CD4-positive, alpha-beta T cell treated with Interleukin-21 for 1 hour (primary cell): Measurements from ENCODE around the gene SEPTIN12.
"Not testable (repeated sequence)": the region's sequence is repeated elsewhere in the genome, so short reads cannot be mapped to it uniquely, and the experiment has no call there.

Experiments used
- DNase-seq: peaks from one replicate; pipeline ENCODE4 v3.0.0-alpha.2; 2020

The SEPTIN12 gene

GRCh38 chr16:4801962-4802658 is 14.0 kb upstream of the SEPTIN12 start, which contains the start of gene ROGDI:
Gene ROGDI (minus strand): TSS chr16:4802633. CDS start chr16:4802571, 62 bp downstream.
- peak; percentile 90 for DNase-seq

DNA sequence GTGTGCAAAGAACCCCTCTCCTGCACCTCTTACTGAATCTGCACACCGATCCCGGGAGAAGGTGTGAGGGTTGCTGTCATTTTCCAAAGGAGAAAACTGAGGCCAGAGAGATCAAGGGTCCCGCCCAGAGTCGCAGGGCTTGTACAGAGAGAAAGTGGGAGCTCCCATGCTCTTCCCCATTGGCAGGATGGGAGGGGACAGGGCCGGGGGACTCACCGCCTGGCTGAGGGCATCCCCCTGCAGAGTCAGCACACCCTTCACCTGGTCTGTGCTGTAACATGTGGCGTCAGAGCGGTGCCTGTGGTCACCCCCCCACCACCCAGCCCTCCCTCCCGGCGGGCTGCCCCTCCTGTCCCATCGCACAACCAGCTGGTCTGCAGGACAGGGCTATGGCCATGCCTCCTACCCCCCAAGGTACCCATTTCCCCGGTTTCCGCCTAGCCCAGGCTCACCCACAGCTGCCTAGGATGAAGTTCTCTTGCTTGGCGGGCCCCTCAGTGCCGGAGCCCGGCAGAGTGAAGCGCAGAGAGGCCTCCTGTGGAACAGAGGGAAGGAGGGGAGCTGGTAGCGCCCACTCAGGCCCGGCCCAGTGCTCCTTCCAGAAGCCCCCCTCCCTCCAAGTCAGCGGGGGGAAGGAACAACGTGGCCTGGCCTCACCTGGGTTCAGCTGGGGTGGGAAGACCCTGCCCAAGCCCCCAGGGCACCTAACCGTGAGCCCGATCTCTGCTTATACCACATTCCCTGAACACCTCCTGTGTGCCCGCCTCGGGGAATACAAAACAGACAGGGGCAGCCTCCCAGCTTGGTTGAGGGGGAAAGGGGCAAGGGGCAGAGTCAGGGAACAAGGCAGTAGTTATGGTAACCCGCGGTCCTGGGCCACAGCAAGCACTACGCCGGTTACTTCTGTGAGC is 13.2 kb upstream of the SEPTIN12 start:
- DNase-seq, result no peak

DNA sequence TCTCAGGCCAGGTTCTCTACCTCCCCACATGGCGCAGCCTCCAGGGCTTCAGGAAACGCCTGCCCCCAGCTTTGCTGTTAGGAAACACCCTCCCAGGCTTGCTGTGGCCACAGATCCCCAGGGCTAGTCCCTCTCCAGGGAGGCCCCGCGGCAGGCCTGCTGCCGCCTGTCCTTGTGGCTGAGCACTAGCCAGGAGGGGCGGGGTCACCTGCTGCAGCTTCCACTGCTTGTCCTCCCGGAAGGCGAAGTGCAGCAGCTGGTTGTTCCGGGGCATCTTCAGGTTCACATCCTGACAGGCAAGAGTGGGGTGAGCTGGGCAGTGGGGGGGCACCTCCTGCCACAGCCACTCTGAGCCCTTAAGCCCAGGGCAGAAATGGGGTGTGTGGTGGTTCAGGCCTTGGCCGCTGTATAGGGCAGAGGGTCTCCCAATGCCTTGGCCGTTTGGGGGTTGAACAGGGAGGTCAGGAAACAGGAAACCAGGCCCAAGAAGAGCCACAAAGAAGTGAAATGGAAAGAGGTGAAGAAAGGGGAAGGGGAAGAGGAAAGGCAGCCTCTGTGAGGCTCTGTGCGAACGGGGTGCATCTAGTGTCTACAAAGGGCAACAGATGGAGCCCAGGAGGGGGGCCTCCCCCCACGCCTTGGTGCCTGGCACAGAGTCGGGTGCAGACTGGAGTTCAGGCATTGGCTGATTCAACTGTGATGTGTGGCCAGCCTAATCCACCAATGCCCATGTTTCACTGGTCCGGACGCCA is 12.3 kb upstream of the SEPTIN12 start:
- DNase-seq, result no peak

DNA sequence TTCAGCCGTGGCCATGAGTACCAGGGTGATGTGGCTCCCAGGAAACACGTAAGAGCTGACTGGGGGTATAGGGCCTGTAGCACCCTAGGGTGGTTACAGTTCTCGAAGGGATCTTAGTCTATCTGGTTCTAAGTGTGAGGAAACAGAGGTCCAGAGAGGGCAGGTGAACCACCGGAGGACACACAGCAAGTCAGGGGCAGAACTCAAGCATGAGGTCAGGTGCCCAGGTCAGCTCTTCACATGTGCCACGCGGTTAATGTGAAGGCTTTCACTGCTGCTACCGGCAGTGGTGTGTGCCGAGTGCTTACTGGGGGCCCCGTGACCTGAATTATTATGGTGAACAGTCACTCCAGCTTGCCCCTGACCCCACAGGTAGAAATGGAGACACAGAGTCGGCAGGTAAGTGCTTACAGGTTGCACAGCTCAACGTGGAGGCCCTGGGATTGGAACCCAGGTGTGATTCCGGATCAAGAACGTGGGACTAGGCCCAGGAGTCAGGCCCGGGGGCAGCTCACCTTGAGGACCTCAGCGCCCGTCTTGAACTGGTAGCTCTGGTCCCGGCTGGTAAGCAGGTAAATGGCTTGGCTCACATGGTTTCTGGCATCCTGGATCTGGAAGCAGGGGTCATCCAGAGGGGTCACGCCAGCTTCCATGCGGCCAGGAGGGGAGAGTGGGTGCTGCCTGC is 11.2 kb upstream of the SEPTIN12 start:
- no peak for DNase-seq

DNA sequence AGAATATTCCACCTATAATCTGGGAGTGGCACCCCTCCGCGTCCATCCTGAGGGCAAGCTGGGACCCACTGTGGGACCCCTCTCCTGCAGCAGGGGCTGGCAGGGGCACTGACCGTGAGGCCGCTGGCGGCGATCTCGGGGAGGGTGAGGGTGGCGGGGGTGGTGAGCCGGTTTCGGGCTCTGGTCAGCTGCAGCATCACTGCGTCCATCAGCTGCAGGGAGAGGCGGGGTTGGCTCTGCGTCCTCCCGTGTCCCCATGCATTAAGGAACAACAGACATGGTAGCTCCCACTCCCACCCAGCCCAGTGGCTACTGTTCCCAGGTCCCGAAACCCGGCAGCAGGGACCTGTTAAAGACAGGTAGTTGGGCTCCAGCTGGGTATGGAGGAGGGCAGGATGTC is 10.3 kb upstream of the SEPTIN12 start:
- no peak for DNase-seq

- DNase-seq, result no peak
Measured at GRCh38 chr16:4797805-4798252, 9.7 kb upstream of the SEPTIN12 start.

- DNase-seq, result no peak
Measured at GRCh38 chr16:4796982-4797804, 9.0 kb upstream of the SEPTIN12 start.

- no peak for DNase-seq
Measured at GRCh38 chr16:4795828-4796572, 7.9 kb upstream of the SEPTIN12 start.

GRCh38 chr16:4795181-4795827 is 7.2 kb upstream of the SEPTIN12 start, which contains the start of gene SMIM22:
Gene SMIM22 (plus strand): TSS chr16:4795369. CDS start chr16:4795735, 366 bp downstream.
- no peak for DNase-seq

- no peak for DNase-seq
Measured at GRCh38 chr16:4792951-4793513, 4.9 kb upstream of the SEPTIN12 start.

- no peak for DNase-seq
Measured at GRCh38 chr16:4790871-4791270, 2.7 kb upstream of the SEPTIN12 start.

- DNase-seq, result no peak
Measured at GRCh38 chr16:4790261-4790660, 2.1 kb upstream of the SEPTIN12 start.

GRCh38 chr16:4788910-4789309 is 765 bp upstream of the SEPTIN12 start:
- DNase-seq, result no peak

DNA sequence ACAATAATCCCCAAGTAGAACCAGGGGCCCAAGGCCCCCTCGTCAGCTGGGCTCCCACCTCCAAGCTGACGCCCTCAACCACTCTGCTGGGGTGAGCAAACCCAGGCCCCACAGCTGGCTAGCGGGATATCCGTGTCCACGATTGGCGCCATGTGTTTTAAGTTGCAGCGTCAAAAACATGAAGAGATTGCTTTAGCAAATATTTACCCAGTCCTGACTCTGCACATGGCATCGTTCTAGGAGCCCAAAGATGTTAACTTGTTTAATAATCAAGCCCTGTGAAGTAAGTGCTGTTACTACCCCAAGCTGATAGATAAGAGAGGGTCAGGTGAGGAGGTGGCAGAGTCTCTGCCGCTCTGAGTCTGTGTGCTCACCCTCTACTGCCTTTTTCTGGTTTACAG is 344 bp upstream of the SEPTIN12 start:
- no peak for DNase-seq

- DNase-seq, result no peak
Measured at GRCh38 chr16:4787068-4787467, 1.1 kb downstream of the SEPTIN12 start.

DNA sequence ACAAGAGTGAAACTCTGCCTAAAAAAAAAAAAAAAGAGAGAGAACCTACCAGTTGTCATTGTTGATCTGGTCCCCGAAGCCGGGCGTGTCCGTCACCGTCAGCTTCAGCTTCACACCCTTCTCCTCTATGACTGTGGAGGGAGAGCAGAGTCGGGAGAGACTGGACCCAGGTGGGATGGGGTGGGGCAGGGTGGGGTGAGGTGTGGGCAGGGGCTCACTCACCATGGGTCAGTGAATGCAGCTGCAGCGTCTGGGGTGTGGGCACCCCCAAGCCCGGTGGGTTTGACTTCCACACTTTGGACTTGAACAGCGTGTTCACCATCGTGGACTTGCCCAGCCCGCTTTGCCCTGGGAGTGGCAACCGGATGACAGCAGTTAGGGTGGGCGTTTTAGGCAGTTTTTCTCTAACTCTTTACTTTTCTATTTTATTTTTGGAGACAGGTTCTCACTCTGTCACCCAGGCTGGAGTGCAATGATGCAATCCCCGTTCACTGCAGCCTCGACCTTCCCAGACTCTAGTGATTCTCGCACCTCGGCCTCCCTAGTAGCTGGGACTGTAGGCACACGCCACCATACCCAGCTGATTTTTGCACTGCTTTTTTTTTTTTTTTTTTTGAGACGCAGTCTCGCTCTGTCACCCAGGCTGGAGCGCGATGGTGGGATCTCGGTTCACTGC is 2.2 kb downstream of the SEPTIN12 start:
- no peak for DNase-seq

DNA sequence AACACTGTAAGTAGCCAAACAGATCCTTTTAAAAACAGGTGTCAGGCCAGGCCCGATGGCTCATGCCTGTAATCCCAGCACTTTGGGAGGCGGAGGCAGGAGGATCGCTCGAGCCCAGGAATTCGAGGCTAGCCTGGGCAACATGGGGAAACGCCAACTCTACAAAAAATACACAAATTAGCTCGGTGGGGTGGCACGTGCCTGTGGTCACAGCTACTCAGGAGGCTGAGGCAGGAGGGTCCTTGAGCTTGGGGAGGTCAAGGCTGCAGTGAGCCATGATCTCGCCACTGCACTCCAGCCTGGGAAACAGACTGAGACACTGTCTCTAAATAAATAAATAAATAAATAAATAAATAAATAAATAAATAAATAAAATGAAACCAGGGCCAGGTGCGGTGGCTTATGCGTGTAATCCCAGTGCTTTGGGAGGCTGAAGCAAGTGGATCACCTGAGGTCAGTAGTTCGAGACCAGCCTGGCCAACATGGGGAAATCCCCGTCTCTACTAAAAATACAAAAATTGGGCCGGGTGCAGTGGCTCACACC is 3.6 kb downstream of the SEPTIN12 start:
- DNase-seq, result not testable (repeated sequence)

DNA sequence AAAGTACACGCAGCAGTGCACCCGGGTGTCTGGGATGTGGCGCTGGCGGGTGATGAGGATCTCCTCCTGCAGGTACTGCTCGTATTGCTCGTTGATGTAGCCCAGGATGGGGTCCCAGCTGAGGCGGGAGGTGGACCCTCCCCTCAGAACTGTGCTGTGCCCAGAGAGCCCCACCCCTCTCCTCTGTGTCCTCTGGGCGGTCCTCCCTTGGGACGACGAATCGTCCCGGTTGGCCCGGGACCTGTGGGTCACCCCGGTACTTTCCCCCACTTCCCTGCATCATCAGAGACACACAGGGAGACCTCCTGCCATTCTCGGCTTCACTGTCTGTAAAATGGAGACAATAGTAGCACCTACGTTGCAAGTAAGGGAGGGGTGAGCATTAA is 4.2 kb downstream of the SEPTIN12 start:
- DNase-seq, result no peak
